SK-N-MC (cell line): ENCODE results near the gene MEOX1.
"Not testable (repeated sequence)": the region's sequence is repeated elsewhere in the genome, so short reads cannot be mapped to it uniquely, and the experiment has no call there.

ENCODE experiments used
- DNase-seq: peaks from one replicate; pipeline ENCODE4 v3.0.0-alpha.2; 2011; ENCODE audit warnings: low read depth, low spot score
- H3K27ac ChIP-seq: fragments of 200-600 bp; sonication (generic); 2 replicates; pipeline ENCODE4 v1.5.1; 2016; ENCODE audit warnings: mixed run types
- H3K36me3 ChIP-seq: fragments of 200-600 bp; sonication (generic); 2 replicates; pipeline ENCODE4 v1.6.1; 2017; ENCODE audit warnings: antibody characterized with exemption, low read length, mixed read lengths; ENCODE audit not compliant: insufficient read depth
- H3K4me3 ChIP-seq: fragments of 200-600 bp; sonication (generic); 2 replicates; pipeline ENCODE4 v1.5.1; 2016
- H3K9ac ChIP-seq: fragments of 200-600 bp; sonication (generic); 2 replicates; pipeline ENCODE4 v1.8.0; 2017; ENCODE audit warnings: mixed run types, mixed read lengths; ENCODE audit not compliant: insufficient read length
- H3K9me3 ChIP-seq: fragments of 200-600 bp; sonication (generic); 2 replicates; pipeline ENCODE4 v1.6.1; 2017; ENCODE audit warnings: low read depth, mild to moderate bottlenecking, antibody characterized with exemption, low read length, moderate library complexity, mixed read lengths
- EZH2 ChIP-seq: fragments of 200-600 bp; sonication (generic); IDR thresholded peaks from one replicate; pipeline ENCODE4 v1.6.1; 2017; ENCODE audit warnings: antibody characterized with exemption
- FOXP2 ChIP-seq: optimal IDR thresholded peaks from 2 replicates; pipeline ENCODE3; 2011; ENCODE audit warnings: mild to moderate bottlenecking, moderate library complexity; ENCODE audit not compliant: insufficient read depth; ENCODE audit errors: extremely low read length, control extremely low read depth
- POLR2AphosphoS5 ChIP-seq: IDR thresholded peaks from 2 replicates; pipeline ENCODE4 v1.6.1; 2012; ENCODE audit warnings: mild to moderate bottlenecking, low read depth, low read length, borderline replicate concordance

The MEOX1 gene

DNA sequence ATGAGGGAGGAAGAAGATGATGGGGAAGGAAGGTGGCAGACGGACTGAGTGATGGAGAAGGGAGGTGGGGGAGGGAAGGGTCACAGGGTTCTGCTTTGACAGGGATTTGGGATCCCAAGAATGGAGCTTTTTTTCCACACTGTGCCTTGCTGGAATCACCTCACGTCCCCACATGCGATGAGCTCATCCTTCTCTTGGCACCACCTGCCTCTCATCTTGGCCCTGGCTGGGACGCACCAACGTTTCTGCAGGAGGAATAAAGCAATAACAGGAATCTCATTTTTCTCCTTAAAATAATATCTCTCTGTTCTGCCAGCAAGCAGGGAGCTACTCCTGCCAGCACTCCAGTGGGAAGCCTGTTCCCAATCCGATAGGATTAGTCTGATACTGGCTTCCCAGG, 47.8 kb downstream of the MEOX1 start:
- H3K36me3 ChIP-seq: no peaks in the 10 kb centered on the region
- H3K4me3 ChIP-seq: no peak overlapping the region
- TF ChIP-seq EZH2 (no peak), FOXP2 (no peak), POLR2AphosphoS5 (no peak)
- H3K9ac ChIP-seq: no peak overlapping the region
- DNase-seq: no peak
- no peaks in the 10 kb centered on the region for H3K9me3 ChIP-seq
- no peak overlapping the region for H3K27ac ChIP-seq

DNA sequence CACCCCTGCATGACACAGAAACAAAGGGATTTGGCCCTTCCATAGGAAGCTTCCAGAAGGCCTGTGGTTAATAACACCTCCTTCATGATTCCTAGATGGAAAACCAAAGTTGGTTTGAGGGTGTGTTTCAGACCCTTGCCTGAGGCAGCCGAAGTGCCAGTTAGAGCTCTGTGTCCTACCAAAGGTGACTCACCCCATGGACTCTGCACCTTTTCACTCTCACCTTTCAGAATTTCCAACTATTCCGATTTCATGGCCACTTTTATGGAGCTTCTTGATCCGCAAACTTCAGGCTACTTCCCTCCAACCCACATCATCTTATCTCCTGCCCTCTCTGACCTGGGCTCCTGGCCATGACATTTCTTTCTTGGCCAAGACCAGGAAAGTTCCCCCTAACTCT, 49.2 kb downstream of the MEOX1 start:
- H3K4me3 ChIP-seq: no peak overlapping the region
- H3K36me3 ChIP-seq: no peaks in the 10 kb centered on the region
- no peak for DNase-seq
- no peak overlapping the region for H3K9ac ChIP-seq
- no peak for TF ChIP-seq FOXP2
- TF ChIP-seq EZH2: no peak
- TF ChIP-seq POLR2AphosphoS5: no peak
- H3K27ac ChIP-seq: no peak overlapping the region
- H3K9me3 ChIP-seq: no peaks in the 10 kb centered on the region

DNA sequence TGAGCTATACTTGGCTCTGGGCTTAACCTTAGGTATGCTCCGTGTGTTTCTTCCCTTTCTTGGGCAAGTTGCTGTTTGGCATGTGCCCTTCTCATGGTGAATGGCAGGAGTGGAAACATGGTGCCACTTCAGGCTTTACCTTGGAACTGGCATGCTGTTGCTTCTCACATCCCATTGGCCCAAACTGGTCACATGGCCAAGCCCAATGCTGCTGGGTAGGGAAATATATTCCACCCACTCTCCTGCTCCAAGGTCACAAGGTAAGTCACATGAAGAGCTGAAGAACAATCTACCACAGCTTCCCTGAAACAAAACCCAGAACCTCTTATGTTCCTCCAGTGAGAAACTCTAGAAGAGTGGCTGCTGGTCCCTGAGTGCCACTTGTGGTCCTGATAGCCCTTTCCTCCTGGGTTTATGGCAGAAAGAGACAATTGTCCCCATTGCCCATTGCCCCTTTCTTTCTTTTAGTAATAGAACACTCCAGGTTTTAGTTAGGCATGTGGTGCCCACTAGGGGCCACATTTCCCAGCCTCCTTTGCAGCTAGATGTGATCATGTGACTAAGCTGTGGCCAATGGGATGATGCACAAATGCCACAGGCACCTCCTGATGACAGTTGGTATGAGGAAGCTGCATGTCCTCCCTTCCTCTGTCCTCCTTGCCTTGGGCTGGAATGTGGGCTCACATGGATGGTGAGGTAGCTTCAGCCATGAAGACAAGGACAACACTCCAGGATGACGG, 50.3 kb downstream of the MEOX1 start:
- H3K36me3 ChIP-seq: no peaks in the 10 kb centered on the region
- H3K4me3 ChIP-seq: no peak overlapping the region
- no peak for TF ChIP-seq EZH2
- TF ChIP-seq POLR2AphosphoS5: no peak
- no peak for TF ChIP-seq FOXP2
- no peak for DNase-seq
- no peak overlapping the region for H3K9ac ChIP-seq
- H3K9me3 ChIP-seq: no peaks in the 10 kb centered on the region
- H3K27ac ChIP-seq: no peak overlapping the region

- Histone ChIP-seq H3K27ac (no peak overlapping the region), H3K9me3 (no peaks in the 10 kb centered on the region), H3K9ac (no peak overlapping the region), H3K36me3 (no peaks in the 10 kb centered on the region), H3K4me3 (no peak overlapping the region)
- TF ChIP-seq EZH2: no peak
- TF ChIP-seq FOXP2: no peak
- no peak for TF ChIP-seq POLR2AphosphoS5
- no peak for DNase-seq
These were observed 51.9 kb downstream of the MEOX1 start for GRCh38 chr17:43609613-43610385.

DNA sequence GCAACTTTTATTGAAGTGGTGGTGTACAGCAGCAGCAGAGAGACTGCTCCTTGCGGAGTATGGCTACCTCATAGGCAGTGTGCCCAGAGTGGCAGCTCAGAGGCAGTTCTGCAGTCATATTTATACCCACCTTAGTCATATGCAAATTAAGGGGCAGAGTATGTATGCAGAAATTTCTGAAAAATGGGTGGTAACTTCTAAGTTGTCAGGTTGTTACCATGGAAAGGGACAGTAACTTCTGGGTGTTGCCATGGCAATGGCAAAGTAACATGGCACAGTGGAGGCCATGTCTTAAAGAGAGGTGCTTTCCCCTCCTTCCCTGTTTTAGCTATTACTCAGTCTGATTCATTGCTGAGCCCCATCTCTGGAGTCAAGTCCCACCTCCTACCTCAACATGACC, 53.4 kb downstream of the MEOX1 start:
- Histone ChIP-seq H3K9me3 (no peaks in the 10 kb centered on the region), H3K36me3 (no peaks in the 10 kb centered on the region), H3K9ac (no peak overlapping the region), H3K27ac (no peak overlapping the region), H3K4me3 (no peak overlapping the region)
- TF ChIP-seq FOXP2 (no peak), EZH2 (no peak), POLR2AphosphoS5 (no peak)
- no peak for DNase-seq

DNA sequence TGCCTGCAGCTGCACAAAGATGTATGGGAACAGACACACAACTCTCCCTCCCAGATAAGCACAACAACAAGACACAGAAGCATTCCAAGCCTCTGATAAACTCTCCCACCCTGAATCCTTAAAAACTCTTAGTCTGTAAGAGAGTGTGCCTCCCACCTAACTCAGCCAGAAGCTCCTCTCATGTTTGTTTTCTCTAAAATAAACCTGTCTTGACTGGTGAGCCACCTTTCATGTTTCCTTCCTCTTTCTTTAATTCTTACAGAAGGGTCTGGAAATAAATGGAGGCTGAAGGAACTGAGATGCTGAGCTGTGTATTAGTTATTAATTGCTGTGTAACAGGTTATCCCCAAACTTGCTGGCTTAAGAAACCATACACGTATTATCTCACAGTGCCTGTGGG, 57.2 kb downstream of the MEOX1 start:
- Histone ChIP-seq H3K4me3 (no peak overlapping the region), H3K27ac (no peak overlapping the region), H3K9me3 (no peaks in the 10 kb centered on the region), H3K36me3 (no peaks in the 10 kb centered on the region), H3K9ac (no peak overlapping the region)
- no peak for DNase-seq
- no peak for TF ChIP-seq POLR2AphosphoS5
- no peak for TF ChIP-seq EZH2
- no peak for TF ChIP-seq FOXP2

DNA sequence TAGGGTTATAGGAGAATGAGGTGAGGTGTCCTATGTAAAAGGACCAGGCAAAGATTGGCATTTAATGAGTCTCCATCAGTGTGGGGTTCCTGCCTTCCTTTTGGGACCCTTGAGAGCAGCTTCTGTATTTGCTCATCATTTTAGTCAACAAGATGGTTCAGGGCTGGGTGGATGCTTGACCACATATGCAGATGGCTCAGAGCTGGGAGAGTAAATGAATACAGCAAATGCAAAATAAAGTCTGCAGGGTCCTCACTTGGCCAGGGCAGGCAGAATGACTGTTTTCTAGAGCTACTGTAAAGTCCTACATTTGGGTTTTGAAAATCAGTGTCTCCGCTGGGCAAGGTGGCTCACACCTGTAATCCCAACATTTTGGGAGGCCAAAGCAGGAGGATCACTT, 58.4 kb downstream of the MEOX1 start:
- H3K36me3 ChIP-seq: no peaks in the 10 kb centered on the region
- no peak overlapping the region for H3K27ac ChIP-seq
- H3K4me3 ChIP-seq: no peak overlapping the region
- no peak overlapping the region for H3K9ac ChIP-seq
- no peaks in the 10 kb centered on the region for H3K9me3 ChIP-seq
- no peak for DNase-seq
- TF ChIP-seq FOXP2 (no peak), POLR2AphosphoS5 (no peak), EZH2 (no peak)

DNA sequence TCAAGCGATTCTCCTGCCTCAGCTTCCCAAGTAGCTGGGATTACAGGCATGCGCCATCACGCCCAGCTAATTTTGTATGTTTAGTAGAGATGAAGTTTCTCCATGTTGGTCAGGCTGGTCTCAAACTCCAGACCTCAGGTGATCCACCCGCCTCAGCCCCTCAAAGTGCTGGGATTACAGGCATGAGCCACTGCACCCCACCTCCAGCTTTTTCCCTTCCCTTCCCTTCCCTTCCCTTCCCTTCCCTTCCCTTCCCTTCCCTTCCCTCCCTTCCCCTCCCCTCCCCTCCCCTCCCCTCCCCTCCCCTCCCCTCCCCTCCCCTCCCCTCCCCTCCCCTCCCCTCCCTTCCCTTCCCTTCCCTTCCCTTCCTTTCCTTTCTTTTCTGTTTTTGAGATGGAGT, 59.2 kb downstream of the MEOX1 start:
- H3K36me3 ChIP-seq, DNase-seq, H3K9ac ChIP-seq, H3K4me3 ChIP-seq, H3K9me3 ChIP-seq, H3K27ac ChIP-seq: not testable (repeated sequence)
